GM19035 (cell line): ENCODE data around the gene OSGEP.

Experiments used
- ATAC-seq: cut with Tn5 transposase; IDR thresholded peaks from one replicate; pipeline ENCODE4 v1.9.1; 2021; ENCODE audit not compliant: unreplicated experiment

The OSGEP gene

DNA sequence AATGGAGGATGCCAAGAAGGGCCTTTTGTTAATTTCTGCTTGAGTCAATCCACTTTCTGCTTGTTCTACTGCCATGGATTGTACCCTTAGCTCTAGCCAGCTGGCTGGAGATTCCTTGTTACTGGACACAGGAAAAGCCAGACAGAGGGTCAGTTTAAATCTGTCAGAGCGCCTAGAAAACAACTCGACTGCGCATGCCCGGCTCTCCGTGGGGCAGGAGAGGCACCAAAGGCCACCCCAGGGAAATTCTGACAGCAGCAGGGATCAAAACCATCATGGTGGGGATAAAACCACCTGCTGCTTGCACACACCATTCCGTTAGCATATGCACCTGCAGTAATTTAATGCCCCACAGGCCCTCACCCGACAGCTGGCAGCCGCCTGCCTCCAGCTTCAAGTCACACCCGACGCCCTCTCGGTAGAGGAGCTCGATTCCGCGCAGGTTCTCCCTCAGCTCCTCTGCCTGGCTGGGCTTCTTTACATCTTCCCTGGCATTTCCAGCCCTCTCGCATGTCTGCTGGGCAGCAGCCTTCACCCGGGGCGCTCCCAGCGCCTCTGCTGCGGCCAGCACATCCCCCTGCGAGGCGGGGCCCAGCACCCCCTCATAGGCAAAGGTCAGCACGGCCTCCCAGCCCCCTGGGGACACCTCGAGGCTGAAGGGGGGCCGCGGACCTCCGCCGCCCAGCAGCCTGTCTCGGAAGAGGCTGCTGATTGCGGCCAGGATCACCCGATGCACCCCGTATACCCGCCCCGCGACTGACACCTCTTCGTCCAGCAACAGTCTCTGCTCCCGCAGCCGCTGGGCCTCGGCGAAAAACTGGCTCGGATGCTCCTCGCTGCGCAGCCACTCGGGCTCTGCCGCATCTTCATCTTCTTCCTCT lies 19.7 kb downstream of the OSGEP start:
- ATAC-seq, result no peak

DNA sequence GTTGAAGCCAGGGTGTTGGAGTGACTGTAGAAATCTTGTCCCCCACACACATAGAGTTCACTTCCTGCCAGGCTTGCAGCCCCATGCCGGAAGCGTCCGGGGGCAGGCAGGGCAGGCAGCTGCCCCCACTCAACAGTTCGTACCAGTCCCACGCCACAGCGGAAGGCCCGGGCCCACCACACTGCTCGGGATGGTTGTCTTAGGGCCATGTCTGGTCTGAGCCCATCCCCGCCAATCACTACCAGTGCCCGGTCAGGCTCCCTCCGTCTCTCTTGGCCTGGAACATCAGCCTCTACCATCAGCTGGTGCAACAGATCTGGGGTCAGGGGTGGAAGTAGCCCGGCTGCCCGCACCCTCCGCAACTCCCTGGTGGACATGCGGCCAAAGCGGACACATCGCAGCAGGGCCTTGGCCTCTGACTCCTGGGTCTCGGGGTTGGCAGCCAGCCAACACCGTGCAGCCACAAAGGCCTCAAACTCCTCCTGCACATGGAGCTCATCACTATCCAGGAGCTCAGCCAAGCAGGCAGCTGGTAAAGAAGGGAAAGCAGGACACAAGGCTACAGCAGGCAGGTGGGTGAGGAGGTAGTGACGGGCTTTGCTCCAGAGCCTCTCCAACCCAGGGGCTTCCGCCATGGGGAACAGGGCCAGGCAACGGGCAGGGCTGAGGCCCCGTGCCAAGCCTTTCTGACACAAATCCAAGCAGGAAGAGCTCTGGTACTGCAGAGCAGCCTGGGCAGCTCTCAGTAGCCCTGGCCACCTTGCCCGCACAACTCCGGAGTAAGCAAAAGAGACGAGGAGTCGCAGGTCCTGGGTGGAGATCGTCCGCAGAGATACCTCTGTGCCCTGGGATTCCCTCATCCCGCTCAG lies 24.6 kb downstream of the OSGEP start:
- ATAC-seq, result no peak

DNA sequence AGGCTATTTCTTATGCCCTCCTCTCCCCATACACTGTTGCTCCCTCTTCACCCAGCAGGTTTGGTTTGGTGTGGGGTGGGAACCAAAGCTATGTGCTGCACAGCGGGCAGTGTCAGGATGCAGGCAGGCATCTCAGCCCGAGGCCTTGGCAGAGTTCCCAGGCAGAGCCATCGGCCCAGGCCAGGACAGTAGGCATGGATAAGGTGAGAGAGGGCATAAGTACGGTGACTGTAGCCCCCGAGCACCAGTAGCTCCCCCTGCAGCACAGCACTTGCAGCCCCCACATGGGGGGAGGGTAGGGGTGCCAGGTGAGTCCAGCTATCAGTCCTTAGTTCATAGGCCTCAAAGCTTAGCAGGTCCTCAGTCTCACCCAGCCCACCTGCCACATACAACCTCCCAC lies 25.8 kb downstream of the OSGEP start:
- no peak for ATAC-seq

DNA sequence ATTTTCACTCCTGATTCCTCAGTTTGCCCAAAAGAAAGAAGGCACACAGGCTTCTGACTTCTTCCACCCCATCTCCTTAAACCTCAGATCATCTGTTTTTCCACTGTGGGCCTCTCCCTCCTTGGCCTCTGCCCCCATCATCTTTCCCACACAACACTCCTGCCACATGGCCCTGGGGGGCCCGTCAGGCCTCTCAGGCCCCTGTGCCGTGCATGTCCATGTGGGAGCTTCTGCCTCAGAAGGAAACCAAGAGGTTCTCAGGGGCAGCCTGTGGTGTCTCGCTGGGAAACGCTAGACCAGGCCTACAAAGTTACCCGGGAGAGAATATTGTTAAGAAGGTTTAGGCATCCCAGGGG lies 26.6 kb downstream of the OSGEP start:
- peak; percentile 16 for ATAC-seq

DNA sequence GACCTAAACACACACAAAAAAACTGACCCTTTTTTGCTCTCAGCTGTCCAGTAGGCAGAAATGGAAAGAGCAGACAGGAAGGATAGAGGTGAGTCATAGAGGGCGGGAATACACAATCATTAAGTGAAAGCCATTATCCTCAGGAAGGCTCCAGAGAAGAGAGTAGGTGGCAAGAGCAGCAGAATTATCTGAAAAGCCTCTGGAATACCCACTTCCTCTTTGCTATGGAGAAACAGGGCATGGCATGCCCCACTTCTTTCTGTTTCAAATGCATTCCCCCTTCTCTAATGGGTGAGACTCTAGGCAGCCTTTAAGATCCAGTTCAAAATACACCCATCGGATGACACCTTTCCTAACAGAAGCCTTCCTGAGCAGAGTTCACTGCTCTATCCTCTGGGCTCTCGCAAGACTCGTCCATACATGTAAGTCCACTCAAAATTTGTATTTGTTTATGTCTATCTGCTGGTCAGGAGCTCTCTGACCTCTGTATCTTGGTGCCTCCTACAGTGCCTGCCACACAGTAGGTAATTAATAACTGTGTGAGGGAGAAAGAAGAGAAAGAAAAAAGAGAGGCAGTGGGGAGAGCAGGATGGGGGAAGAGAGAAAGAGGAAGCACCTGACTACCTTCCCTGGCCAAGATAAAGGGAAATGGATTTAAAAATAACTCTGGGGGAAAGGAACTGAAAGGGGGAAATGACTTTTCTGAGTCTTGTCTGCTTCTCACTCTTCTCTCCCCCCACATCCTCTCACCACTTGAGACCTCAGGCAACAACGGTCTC lies 27.2 kb downstream of the OSGEP start:
- ATAC-seq, result peak; percentile 63

DNA sequence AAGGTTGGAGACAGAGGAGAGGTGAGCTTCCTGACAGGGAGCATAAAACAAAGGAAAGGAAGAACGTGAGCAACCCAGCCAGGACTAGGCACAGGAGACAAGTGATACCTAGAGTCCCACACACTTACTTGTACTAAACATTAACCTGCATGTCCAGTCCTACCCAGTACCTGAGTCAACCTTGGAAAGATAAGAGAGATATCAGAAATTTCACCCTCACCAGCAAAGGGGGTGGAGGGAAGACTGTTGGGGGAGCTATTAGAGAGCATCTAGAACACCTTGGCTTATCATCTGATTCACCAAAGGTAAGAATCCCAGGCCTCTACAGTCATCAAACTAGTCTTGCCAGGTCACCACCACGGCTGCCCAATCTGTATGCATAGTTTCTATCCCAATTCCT lies 29.8 kb downstream of the OSGEP start:
- ATAC-seq, result no peak

DNA sequence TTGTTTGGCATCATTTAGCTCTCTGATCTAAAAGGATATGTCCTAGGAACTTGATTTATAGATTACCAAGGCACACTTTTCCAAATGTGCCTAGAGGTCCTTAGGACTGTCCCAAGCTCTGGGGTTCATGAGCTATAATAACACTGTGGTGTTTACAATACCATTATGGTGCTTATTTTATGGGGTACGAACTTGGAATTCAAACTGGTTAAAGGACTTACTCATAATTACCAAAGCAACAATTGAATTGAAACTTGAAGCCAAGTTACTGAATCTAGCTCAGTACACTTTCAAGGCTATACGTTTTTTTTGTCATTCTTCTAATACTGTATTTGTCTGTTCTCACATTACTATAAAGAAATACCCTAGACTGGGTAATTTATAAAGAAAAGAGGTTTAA lies 31.7 kb downstream of the OSGEP start:
- ATAC-seq, result no peak

DNA sequence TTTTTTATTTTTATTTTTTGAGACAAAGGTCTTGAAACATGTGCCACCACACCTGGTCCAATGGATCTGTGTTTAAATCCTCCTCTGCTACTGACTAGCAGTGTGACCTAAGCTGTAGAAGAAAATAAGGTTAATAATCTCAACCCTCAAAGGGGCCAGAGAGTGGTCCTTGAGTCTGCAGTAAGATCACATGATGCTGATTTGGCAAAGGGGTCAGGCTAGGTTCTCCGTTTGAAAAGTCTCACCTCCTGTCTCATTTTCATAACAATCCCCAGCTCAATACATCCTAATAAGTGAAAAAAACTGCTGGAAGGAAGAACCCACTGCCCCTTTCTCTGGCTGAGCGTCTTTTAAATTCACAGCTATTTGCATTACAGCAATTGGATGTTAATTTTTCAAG lies 33.3 kb downstream of the OSGEP start:
- no peak for ATAC-seq

DNA sequence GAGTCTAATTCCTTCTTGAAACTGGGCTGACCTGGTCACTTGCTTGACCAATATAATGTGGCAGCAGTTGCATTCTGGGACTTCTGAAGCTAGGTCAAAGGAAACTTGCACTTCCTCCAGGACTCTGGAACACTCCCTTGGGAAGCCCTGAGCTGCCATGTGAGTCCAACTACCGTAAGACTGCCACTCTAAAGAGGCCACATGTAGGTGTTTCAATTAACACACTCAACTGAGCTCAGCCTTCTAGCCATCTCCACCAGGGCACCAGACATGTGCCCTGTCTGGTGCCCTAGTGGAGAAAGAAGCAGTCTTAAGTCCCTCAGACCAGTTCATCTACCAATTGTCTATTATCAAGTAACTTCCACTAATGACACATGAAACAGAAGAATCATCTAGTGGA lies 35.2 kb downstream of the OSGEP start:
- ATAC-seq, result no peak

DNA sequence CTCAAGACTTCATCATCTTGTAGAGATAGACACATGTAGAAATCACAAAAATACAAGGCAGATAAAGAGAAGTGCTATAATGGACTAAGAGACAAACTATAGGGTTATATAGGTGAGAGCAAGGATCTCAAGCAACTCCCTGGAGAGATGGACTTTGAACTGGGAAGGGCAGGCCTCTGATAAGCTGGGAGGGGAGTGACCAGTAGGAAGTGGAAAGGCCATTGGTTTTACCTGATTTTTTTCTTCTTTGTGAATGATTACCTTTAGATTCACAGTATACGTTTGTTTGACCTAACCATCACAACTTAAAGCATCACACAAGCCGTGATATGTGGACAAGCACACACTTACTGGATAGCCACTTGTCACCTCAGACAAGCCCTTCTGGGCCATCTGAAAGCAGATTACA lies 36.1 kb downstream of the OSGEP start:
- ATAC-seq, result no peak

DNA sequence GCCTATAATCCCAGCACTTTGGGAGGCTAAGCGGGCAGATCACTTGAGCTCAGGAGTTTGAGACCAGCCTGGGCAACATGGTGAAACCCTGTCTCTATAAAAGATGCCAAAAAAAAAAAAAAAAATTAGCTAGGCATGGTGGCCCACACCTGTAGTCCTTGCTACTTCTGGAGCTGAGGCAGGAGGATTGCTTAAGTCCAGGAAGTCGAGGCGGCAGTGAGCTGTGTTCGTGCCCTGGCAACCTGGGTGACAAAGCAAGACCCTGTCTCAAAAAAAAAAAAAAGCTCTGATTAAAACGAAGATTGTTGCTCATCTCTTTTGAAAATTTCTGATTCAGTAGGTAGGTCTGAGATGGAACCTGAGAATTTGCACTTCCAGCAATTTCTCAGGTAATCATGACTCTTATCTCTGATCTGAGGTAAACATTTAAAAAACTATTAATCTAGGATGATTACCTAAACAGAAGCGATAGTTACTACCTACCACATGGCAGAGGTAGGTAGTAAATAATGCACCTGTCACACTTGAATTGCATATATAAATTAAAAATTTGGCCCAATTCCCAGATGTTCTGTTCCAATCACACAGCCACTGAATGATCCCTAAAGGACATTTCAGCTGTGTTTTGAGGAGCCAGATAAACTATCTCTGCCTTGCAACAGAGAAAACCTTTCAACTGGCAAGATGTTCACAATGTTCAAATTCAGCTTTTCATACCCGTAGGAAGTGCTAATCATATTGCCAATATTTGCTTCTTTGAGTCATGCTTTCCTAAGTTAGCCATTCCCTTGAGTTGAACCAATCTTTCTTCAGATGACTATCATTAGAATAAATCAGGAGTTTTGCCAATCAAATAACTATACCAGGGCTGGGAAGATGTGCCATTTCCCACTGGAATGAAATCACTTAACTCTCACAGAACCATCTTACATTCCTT lies 37.1 kb downstream of the OSGEP start:
- no peak for ATAC-seq

DNA sequence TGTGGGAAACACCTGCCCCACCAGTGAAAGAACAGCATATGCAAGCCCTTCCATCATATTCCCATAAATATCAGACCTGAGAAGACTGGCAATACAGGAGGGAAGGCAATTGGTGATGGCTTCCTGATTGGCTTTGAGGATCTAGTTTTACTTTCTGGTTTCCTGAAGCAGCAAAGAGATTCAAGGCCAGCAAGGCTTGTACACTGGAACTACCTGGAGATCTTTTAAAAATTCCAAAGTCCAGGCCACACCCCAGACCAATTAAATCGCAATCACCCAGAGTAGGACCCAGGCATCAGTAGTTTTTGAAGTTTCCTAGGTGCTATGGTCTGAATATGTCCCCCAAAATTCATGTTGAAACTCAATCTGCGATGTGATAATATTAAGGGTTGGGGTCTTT lies 38.4 kb downstream of the OSGEP start:
- no peak for ATAC-seq

DNA sequence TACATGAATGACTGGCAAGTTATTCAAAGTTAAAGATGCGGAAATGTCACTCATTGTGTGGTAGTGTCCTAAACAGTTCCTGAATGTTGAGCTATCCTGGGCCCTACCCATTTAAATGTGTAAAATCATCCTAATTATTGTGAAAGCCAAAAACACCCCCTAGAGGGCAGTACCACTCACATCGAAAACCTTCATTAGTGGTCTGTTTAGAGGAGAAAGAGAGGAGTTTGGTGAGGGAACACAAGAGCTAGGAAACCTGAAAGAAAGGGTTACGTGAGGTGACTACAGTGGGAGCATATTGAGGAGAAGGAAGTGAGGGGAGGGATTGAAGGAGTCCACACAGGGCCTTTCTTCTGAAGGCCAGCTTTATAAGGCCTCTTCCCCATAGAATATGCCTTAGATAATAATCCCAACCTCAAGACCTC lies 38.8 kb downstream of the OSGEP start:
- peak; percentile 42 for ATAC-seq

DNA sequence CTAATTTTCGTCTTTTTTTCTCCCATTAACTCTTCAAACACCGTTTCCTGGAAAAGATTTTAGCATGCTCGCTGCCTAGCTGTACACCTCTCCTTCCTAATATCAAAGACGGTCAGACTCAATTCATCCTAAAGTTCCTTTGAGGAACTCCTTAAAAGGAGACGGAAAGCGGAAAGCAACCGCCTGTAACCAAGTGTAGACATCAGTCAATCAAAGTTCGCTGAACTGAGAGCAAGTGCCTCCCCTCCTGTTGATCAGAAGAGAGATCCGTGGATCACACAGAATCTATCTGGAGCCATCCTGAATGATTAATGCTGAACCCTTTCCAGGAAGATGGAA lies 40.9 kb downstream of the OSGEP start:
- ATAC-seq, result peak; percentile 40

DNA sequence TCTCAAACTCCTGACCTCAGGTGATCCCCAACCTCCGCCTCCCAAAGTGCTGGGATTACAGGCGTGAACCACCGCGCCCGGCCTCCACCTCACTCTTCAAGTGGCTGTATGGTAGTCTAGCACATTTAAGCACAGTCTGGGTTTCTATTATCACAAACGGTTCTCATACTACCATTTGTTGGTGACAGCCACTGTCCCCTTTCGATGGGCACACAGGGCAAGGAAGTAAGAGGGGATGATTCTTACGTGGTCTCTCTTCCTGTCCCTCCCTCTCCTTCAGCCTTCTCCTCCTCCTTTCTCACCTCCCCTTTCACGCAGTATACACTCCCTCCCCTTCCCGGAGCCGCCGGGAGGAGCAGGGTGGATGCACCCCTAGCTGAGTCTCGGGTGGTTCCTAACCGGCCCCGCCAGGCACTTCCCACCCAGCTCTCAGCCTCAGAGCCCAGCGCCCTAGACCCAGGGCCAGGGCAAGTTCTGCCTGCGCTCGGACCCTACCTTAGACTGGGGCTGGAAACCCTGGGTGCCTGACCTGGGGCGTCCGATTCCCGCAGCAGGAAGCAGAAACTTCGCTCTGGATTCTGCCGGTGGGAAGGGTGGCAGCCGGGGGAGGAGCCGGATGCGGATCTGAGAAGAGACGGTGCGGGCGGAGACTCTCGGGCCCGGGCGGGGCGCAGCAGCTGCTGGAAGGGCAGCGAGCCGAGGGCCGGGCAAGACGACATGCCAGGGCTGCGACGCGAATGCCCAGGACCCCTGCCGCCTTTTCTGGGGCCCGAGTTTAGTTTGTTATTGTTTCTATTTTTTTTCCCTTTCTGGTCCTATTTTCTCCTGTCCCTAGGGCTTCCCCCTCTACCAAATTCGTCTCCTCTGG lies 41.5 kb downstream of the OSGEP start, which contains the start of gene TEP1:
Gene TEP1 (minus strand): TSS at position 626 of the 868 bp plus-strand sequence. CDS start 5,062 bp downstream, outside the sequence.
- ATAC-seq, result peak; percentile 67

DNA sequence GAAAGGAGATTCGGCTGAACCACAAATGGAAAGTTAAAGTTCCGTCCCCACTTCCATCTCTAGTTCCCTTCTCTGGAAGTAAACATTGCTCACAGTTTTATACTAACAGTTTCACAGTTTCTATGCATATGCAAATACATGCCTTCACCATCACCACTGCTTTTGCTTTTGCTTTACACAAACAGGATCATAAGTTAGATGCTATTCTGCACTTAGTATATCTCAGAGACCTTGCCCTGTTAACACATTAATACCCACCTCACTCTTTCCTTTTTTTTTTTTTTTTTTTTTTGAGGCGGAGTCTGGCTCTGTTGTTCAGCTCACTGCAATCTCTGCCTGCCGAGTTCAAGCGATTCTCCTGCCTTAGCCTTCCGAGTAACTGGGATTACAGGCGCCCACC lies 42.2 kb downstream of the OSGEP start:
- ATAC-seq, result peak; percentile 59

DNA sequence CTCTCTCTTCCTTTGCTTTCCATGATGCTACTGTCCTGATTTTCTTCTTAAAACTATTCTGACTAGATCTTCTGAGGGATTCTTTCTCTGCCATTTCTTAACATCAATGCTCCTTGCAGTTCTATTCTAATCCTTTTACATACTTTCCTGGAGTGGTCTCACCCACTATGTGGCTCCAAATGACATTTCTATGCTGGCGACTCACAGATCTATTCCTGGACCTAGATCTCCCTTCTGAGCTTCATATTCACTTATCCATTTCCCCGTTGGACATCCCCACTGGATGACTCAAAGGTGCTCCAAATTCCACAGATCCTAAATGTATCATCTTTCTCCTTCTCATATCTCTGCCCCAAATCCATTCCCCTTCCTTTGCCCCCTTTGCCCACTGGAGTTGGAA lies 45.4 kb downstream of the OSGEP start:
- ATAC-seq, result no peak

DNA sequence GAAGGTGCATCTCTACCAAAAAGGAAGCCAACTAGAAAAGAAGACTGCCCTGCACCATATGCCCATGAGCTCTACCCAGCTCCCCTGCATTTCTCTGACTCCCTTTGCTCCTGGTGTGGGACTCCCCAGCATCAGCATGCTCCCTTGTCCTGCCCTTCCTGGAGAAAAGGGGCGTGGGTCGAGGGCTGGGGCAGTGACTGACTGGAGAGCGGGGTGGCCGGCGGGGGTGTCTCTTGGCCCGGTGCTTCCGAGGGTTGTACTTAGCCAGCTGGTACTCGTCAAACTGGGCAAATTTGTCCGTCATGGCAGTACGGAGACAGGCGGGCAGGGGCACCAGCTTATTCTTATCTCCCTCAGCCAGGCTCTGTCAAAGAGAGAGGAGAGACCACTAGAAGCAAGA lies 51.1 kb downstream of the OSGEP start:
- no peak for ATAC-seq

DNA sequence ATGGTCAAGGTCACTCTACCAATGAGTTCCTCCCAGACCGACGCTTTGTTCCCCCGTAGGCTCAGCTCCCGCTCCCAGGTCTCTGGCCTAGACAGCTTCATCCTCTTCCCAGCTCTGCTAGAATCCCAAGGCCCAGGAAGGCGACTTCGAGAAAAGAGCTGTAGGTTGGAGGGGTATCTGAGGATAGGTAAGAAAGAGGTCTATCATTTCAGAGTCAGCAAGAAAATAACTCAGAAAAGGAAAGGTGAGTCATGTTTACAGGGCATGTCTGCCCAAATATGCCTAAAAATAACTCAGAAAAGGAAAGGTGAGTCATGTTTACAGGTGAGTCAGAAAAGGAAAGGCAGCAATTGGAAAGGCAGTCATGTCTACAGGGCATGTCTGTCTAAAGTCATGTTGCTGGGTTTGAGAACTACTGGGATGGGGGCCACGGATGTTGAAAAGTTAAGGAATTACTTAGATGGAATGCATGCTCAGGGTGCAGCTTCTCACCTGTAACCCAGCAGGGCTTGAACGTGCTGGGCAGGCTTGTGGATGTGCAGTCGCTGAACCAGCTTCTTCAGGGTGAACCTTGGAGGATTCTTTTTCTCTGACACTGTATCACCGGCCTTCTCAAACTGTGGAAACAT lies 53.5 kb downstream of the OSGEP start:
- ATAC-seq, result no peak
